Stimulated activated naive CD8-positive, alpha-beta T cell treated with anti-CD3 and anti-CD28 coated beads, Interleukin-15, Interleukin-2, amounts not matched to agents 100 U/mL and 50 U/mL, for 24 hours (primary cell): ENCODE results near the gene SCN3A.

Source experiments
- ATAC-seq: fragments of 150-1000 bp; cut with Tn5 transposase; one replicate; pipeline ENCODE4 v1.10.0; 2021
- DNase-seq: peaks from one replicate; pipeline ENCODE4 v3.0.0; 2021

Gene SCN3A

DNA sequence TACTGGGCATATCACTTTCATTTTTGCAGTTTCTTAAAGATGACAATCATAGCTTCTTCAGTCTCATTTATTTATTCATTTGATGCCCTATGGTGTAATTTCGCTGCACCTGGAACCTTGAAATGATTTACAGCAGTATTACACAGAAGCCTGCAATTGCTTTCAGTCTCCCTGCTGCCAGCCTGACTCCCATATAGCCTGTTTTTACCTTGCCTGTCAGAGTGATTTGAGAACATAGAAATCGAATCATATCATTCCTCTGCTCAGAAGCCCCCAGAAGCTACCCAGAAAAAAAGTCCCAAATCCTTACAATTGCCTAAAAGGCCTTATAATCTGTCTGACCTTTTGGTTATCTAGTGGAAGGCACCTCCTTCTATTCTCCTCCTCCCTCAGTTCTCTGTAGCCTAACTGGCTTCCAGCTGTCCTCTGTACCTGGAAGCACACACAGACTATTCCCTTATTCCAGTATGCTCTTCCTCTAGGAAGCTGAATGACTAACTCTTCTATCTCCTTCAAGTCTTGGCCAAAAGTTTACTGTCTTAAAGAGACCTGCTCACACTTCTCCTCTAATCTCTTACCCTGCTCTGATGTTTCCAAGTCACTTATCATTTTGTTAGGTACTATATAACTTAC is 12.6 kb downstream of the SCN3A start:
- no peak for ATAC-seq
- DNase-seq = no peak

- DNase-seq (no peak), ATAC-seq (no peak)
Measured at GRCh38 chr2:165185633-165186032, 18.2 kb downstream of the SCN3A start.

DNA sequence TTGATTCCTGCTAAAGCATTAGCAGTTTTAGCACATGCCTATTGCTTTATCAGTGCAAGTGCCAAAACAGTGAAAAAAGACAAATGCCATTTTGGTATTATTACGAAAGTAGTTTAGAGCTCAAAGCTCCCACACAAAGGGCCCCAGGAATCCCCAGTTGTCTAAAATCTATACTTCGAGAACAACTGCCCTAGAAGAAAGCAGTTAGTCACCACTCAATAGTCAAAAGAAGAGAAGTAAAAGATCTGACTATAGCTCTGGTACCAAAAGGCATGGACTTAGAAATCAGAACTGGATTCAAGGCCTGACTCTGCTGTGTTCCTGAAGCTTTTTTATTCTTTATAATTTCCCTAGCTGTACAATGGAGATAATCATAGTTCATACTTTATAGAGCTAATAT is 21.8 kb downstream of the SCN3A start:
- no peak for ATAC-seq
- DNase-seq = no peak

GRCh38 chr2:165176780-165177179 is 27.1 kb downstream of the SCN3A start:
- ATAC-seq (no peak), DNase-seq (no peak)

DNA sequence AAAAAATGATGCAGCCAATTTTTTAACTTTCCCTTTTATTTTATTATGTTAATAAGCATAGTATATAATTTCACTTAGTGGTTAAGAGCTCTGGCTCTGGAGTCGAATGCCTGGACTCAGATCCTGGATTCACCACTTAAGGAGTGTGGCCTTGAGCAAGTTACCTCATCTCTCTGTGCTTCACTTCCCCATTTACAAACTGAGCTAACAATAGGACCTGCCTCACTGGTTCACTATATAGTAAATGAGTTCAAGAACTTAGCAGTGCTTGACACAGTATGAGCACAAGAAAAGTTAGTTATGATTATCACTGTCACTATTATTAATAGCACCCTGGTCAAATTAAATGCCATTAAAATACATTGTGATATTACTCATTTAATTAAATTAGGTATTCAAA is 30.6 kb downstream of the SCN3A start:
- no peak for DNase-seq
- no peak for ATAC-seq

GRCh38 chr2:165164201-165164600 is 39.6 kb downstream of the SCN3A start:
- ATAC-seq = no peak
- DNase-seq = no peak

- no peak for ATAC-seq
Measured at GRCh38 chr2:165163761-165164160, 40.1 kb downstream of the SCN3A start.

GRCh38 chr2:165162466-165162865 is 41.4 kb downstream of the SCN3A start:
- no peak for DNase-seq
- ATAC-seq = no peak

More at GRCh38 chr2:165163761-165164160, 40.1 kb downstream of the SCN3A start:
- no peak for DNase-seq

GRCh38 chr2:165161510-165161909 is 42.3 kb downstream of the SCN3A start:
- ATAC-seq = no peak
- DNase-seq = no peak

DNA sequence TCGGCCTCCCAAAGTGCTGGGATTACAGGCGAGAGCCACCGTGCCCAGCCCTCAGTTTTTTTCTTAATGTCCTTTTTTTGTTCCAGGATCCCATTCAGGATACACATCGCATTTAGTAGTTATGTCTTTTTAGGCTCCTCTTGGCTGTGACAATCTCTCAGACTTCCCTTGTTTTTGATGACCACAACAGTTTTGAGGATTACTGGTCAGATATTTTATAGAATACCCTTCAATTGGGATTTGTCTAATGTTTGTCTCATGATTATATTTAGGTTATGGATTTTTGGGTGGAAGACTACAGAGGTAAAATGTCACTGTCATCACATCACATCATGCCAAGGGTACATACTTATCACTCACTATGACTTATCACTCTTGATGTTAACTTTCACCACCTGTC is 46.7 kb downstream of the SCN3A start:
- DNase-seq = no peak
- no peak for ATAC-seq

DNA sequence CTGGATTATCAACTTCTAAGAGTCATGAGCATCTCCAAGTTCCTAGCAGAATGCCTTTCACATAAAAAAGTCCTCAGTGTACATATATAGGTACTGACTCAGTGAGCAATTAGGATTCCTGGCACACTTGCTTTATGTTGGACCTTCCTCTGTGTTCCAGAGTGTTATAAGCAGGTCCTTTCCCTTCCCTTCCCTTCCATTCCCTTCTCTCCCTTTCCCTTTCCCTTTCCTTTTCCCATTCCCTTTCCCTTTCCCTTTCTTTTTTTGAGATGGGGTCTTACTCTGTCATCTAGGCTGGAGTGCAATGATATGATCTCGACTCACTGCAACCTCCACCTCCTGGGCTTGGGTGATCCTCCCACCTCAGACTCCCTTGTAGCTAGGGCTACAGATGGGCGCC is 48.7 kb downstream of the SCN3A start:
- DNase-seq = no peak
- ATAC-seq = no peak

- peak; percentile 43 for ATAC-seq
- DNase-seq = no peak
Measured at GRCh38 chr2:165149439-165149838, 54.4 kb downstream of the SCN3A start.

DNA sequence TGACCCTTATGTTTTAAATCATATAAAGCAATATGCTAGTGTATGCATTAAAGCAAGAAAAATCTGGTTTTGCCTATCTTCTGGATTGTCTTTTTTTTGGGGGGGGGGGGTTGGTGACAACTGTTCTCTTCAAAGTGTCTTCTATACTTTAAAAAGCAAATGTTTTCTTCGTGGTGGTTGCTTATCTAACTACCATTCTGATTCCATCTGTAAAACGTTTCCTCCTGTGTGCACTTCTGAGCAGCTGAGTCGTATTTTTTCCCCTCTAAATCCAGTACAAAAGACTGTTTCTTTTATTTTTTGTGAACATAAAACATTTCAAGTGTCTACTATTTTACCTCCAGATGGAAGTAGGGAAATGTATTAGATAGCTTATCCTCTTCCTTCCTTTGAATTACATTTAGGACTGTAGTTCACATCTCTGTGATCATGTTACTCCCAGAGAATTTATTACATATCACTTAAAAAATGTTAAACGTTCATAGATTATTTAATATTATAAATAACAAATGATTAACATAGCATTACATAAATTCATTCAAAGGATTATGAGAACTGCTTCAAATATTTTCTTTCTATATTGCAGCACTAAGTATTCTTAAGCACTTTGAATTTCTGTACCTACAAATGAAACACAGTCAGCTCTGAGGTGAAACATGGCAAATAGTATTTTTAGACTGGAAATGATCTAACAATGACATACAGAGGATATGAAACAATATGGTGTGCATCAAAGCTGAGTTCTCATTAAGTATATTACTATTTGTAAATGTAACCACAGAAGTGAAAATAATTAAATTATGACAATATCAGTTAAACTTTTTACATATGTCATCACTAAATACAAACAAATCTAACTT is 56.4 kb downstream of the SCN3A start:
- DNase-seq (no peak), ATAC-seq (no peak)

- DNase-seq = no peak
- no peak for ATAC-seq
Measured at GRCh38 chr2:165144315-165144714, 59.5 kb downstream of the SCN3A start.

- DNase-seq = no peak
- no peak for ATAC-seq
Measured at GRCh38 chr2:165141601-165142354, 62.1 kb downstream of the SCN3A start.

DNA sequence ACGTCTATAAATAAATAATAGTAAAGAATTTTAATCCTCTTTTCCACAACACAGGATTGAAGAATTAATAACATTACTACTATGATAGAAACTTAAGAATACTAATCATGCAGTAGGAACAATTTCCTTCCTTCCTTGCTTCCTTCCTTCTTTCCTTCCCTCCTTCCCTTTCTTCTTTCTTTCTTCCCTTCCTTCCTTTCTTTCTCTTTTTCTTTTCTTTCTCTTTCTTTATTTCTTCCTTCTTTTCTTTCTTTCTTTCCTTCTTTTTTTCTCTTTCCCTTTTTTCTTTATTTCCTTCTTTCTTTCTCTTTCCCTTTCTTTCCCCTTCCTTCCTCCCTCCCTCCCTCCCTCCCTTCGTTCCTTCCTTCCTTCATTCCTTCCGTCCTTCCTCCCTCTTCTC is 77.6 kb downstream of the SCN3A start:
- DNase-seq (no peak), ATAC-seq (no peak)

DNA sequence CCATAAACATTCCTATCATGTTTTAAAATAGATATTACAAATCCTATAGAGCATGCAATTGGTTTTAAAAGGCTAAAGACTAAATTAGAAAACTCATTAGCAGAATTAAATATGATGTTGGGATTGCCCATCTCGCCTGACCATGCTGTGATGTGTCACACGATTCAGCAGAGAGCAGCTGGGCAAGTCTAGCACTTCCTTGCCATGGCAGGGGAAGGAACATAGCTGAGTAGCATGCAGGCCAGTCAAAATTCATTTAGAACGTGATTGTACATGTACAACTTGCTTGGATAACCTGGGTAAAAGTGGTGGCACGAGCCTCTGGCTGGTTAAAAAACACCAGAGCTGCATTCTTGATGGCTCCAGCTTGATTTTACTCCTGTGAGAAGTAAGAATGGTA is 81.3 kb downstream of the SCN3A start:
- ATAC-seq (no peak), DNase-seq (no peak)

GRCh38 chr2:165120740-165121467 is 82.9 kb downstream of the SCN3A start:
- ATAC-seq (no peak), DNase-seq (no peak)

DNA sequence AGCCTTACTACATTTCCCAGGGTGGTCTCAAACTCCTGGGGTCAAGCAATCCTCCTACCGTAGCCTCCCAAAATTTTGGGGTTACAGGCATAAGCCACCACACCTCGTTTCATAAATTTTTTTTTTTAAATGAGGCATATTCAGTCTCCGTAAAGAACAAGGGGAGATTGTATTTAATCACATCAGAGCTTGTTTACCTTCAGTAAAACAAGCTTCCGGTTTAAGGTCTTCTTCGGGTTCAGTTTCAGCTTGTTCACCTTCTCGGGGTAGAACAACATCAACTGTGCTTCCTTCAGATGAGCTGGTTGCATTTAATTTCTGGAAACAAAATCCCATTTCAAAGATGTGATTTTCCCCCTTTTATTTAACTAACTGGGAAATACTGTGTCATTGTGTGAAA is 88.6 kb downstream of the SCN3A start:
- DNase-seq = no peak
- no peak for ATAC-seq

DNA sequence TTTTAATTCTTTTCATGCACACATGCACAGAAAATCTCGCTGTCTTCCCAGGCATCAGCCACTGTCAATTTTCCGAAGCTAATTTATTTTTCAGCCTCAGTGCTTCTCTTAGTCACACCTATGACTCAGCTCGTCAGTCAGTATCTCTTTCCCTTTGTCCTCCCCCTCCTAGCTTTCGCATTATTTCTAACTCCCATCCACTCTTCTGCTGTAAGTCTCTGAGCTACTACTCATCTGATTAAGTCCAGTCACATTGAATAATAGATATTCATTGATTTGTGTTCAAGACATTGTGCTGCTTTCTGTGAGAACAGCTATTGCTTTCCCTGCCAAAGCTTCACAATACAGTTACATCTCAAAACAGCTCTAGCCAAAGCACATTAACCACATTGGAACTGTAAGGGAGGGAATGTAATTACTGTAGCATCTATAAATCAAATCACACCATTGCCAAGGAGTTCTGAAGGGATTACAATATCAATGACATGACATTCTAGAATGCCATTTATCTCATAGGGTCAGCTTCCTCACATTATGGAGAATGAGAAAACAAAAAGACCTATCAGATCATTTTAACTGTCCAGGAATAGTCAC is 89.4 kb downstream of the SCN3A start:
- ATAC-seq = no peak
- no peak for DNase-seq

DNA sequence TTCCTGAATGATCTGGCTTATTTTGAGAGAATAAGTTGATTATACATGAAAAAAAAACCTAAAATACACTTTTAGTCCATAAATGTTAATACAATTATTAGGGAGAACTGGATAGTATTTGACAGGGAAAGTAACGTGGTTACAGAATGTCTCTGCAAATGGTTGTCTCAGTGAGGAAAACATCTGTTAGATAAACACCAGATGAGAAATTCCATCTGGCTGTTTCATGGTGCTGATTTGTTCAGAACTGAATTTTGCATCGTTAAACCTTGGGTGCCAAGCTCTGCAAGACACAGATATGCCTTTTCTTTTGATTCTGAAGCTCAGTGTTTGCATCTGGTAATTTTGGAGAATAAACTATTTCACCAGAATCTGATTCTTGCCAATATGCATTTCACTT is 90.4 kb downstream of the SCN3A start:
- no peak for DNase-seq
- ATAC-seq = no peak

- DNase-seq = no peak
- no peak for ATAC-seq
Measured at GRCh38 chr2:165112789-165113188, 91.1 kb downstream of the SCN3A start.
